Left hindlimb (tissue), 1 donor: ENCODE measurements around the gene TRAF3.
"Not testable (repeated sequence)": the region's sequence is repeated elsewhere in the genome, so short reads cannot be mapped to it uniquely, and the experiment has no call there.

ENCODE experiments used
- DNase-seq: peaks from one replicate; pipeline ENCODE4 v3.0.0-alpha.2; 2018

TRAF3 gene

DNA sequence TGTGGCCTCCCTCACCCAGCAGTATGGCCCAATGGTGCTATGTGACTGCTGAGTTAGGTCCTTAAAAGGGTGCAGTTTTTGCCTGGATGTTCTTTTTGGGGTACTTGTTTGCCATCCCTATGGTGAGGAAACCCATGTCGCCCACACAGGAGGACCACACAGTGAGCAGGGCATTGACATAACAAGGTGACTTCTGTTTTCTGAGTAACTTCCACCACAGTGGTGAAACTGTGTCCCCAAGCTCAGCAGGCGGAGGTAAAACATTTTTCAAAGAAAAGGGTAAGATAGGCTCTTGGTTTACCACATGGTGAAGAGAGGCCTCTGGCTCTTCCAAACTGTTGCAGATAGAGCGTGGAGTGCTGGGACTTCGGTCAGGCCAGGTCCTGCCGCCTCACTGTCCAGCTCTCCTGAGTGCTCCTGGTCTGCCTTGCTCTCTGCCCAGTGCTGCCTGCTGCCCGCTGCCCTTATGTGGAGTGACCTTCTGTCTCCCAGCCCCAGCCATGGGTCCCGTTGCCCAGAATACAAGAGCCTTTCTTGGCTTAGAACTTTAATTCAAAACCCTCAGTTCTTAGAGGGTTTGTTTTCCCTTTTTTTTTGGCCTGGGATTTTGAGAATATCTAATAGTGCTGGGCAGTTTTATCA is 54.0 kb downstream of the TRAF3 start:
- no peak for DNase-seq

GRCh38 chr14:102833341-102833740 is 56.1 kb downstream of the TRAF3 start:
- no peak for DNase-seq

GRCh38 chr14:102833991-102834390 is 56.7 kb downstream of the TRAF3 start:
- no peak for DNase-seq

- no peak for DNase-seq
These were observed 58.7 kb downstream of the TRAF3 start for GRCh38 chr14:102835959-102836358.

DNA sequence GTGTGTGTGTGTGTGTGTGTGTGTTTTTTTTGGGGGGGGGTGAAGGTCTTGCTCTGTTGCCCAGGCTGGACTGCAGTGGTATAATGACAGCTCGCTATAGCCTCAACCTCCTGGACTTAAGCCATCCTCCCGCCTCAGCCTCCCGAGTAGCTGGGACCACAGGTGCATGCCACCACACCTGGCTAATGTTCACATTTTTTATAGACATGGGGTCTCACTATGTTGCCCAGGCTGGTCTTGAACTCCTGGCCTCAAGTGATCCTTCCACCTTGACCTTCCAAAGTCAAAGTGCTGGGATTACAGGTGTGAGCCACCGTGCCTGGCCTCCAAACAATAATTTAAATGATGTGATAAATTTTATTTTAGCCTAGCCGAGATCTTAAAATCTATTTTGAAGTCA is 59.9 kb downstream of the TRAF3 start:
- not testable (repeated sequence) for DNase-seq

GRCh38 chr14:102838501-102838900 is 61.3 kb downstream of the TRAF3 start:
- no peak for DNase-seq

- no peak for DNase-seq
These were observed 62.9 kb downstream of the TRAF3 start for GRCh38 chr14:102840115-102840514.

DNA sequence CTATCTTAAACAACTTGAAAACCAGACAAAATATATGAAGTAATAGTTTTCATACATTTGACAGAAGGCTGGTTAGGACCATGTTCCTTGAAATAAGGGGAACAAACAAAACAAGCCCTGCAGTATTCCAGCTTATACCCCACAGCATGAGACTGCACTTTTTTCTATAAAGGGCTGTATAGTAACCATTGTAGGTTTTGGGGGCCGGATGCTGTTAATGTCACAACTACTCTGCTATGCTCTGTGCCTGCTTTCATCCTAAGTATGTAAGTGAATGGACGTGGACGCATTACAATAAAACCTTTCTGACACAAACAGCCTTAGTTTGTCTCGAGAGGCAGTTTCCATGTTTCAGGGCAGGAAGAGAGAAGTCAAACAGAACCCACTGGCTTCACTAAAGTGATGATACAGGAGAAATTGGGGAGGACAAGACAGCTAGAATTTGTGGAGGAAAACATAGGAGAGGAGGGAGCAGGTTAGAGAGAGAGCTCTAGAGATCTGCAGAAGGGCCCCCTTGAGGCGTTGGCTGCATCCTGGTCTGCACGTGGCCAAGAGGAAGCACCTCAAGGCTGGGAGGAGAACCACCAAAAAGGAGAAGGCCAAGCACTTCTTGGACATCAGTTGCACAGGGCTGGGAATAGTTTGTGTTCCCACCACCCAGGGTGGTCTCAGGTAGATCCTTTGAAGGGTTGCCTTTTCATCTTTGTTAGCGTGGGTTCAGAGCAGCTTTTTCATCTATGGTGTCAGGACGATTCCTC is 63.7 kb downstream of the TRAF3 start:
- DNase-seq: no peak

GRCh38 chr14:102848830-102849525 is 71.7 kb downstream of the TRAF3 start:
- DNase-seq: no peak

- DNase-seq: no peak
These were observed 72.5 kb downstream of the TRAF3 start for GRCh38 chr14:102849526-102850379.

DNA sequence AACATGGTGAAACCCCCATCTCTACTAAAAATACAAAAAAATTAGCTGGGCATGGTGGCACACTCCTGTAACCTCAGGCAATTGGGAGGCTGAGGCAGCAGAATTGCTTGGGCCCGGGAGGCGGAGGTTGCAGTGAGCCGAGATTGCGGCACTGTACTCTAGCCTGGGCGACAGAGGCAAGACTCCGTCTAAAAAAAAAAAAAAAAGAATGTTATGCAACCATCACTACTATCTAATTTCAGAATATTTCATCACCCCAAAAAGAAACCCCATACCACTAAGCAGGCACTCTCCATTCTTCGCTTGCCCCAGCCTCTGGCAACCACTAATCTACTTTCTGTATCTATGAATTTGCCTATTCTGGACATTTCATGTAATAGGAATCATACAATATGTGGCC is 76.4 kb downstream of the TRAF3 start:
- no peak for DNase-seq

DNA sequence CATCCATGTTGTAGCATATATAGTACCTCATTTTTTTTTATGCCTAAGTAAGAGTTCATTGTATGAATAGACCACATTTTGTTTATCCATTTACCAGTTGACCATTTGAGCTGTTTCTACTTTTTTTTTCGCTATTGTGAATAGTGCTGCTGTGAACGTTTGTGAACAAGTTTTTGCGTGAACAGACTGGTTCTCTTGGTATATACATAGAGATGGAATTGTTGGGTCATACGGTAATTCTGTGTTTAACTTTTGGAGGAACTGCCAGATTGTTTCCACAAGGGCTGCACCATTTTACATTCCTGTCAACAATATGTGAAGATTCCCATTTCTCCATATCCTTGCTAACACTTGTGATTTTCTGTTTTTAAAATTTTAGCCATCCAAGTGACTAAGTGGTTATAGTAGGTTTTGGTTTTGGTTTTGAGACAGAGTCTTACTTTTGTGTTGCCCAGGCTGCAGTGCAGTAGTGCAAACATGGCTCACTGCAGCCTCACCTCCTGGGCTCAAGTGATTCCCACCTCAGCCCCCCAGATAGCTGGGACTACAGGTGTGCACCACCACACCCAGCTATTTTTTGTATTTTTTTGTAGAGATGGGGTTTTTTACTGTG is 76.9 kb downstream of the TRAF3 start:
- DNase-seq: no peak

GRCh38 chr14:102856179-102856578 is 78.9 kb downstream of the TRAF3 start:
- DNase-seq: no peak

DNA sequence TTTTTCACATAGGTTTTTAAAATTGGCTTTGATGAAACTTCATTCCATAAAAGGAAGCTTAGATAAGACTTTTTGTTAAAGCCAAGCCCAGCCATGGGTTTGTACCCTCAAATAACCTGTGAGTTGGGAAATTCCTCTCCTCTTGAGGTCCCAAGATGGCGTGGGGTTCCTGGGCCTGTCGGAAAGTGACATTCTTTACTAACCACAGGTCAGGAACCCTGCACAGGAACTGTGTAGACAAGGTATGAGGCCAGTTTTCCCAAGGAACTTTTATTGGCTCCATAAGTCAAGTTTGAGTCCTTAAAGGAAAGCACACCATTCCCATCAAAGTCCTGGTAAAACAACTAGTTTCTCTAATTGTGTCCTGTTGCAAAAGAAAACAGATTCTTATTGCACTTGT is 80.2 kb downstream of the TRAF3 start:
- no peak for DNase-seq

- DNase-seq: no peak
These were observed 82.7 kb downstream of the TRAF3 start for GRCh38 chr14:102859911-102860310.

DNA sequence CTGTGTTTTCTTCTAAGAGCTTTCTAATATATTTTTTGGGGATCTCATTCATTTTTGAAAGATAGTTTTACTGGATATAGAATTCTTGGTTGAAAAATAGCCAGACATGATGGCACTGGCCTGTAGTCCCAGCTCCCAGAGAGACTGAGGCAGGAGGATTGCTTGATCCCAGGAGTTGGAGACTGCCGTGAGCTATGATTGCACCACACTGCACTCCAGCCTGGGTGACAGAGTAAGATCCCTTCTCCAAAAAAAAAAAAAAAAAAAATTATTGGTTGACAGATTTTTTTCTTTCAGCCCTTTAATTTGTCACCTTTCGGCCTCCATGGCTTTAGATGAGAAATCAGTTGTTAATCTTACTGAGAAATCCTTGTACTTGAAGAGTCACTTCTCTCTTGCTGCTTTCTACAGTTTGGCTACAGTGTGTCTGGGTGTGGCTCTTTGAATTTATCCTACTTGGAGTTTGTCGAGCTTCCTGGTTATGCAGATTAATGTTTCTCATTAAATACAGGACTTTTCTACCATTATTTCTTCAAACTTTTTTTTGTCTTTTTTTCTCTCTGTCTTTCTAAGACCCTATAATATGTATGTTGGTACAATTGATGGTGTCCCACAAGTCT is 85.0 kb downstream of the TRAF3 start:
- DNase-seq: no peak

- no peak for DNase-seq
These were observed 86.1 kb downstream of the TRAF3 start for GRCh38 chr14:102863381-102863780.

- DNase-seq: not testable (repeated sequence)
These were observed 88.7 kb downstream of the TRAF3 start for GRCh38 chr14:102865916-102866315.

DNA sequence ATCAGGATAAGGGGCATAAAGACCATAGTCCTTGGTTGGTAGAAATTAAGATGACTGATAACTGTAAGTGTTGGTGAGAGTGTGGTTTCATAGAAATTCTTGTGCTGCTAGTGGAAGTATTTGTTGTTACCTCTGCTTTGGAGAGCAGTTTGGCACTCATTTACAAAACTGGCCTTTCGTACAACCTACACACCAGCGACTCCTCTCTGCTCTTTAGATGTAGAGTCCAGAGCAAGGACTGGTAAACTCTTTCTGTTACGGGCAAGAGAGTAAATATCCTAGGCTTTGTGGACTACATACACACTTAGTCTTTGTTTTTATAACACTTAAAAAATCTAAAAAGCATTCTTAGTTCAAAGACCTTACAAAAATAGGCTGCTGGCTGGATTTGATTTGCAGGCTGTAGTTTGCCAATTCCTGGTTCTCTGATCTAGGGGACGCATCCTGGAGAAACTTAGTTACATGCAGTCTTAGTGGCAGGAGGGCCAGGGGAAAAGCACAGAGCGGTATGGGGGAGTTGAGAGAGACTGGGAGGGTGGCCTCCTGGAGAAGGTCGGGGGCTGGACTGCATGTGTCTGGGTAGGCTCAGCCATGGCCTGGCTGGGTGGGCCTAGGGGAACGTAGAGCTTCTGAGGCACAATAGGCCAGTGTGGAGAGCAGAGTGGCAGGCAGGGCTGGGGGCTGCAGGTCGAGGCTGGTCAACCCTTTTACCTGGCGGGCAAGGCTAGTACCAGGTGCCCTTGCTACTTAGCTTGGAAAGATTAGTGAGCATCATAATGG is 89.9 kb downstream of the TRAF3 start:
- no peak for DNase-seq

- DNase-seq: no peak
These were observed 90.8 kb downstream of the TRAF3 start for GRCh38 chr14:102867826-102868580.
